Heart left ventricle (tissue), 13 donors: ENCODE data around the gene CDC25C.

Source experiments
- CTCF ChIP-seq, 12 donors: fragments of 200-600 bp; sonication (generic) in 4 of 12; IDR thresholded peaks; one replicate each; pipeline versions ENCODE4 v1.5.0 to v1.8.0; 2018 to 2022; ENCODE audit warnings: antibody characterized with exemption in 12 of 12, mild to moderate bottlenecking in 5 of 12
- POLR2A ChIP-seq, 2 donors: fragments of 450-650 bp; IDR thresholded peaks; one replicate each; pipeline ENCODE4 v1.6.1; 2017; ENCODE audit warnings: antibody characterized with exemption in 2 of 2, mild to moderate bottlenecking in 2 of 2, moderate library complexity in 2 of 2
- donor health status: ischemic (EF 13 %, LVEDD 7.1; RV severe dilation, severe dysfunction).
- donor health status: DM: no; HTN: yes; CAD: no.
- donor health status: DM: no; HTN: no; CAD: no.
- donor health status: ischemic (EF 25% LVEDD 6.9; RV normal size, moderate dysfunction).
- donor health status: ischemic (EF 25% LVEDD 5.7; RV mildly dilated, moderate dysfunction).
- donor health status: ischemic (EF 35%, LVEDD 5.7; RV mildly dilated, moderate dysfunction).
- donor health status: nonischemic (EF 11% LVEDD 7.7; RV severe dilation, severe dysfunction).
- donor health status: DM: yes; HTN: yes; CAD: no.
- donor health status: PGD.
- donor health status: ischemic (EF 29% LVEDD 5.4; RV normal size, mild dysfunction).
- donor health status: nonischemic (EF 23%, LVEDD 6.1; RV moderate dilation, normal function).

- no peak for TF ChIP-seq POLR2A (IDR thresholded peaks at IDR 0.05)
- no peak for TF ChIP-seq CTCF (IDR thresholded peaks at IDR 0.05)
These were observed 39.9 kb upstream of the CDC25C start for GRCh38 chr5:138371454-138371853.
